Astrocyte (in vitro differentiated cells and primary cell): ENCODE results near the gene PXMP4. TPM values are rescaled to one million over a fixed set of nuclear protein-coding genes. Genes with fewer than 3 reads are reported as not detected.

Source experiments
- DNase-seq: peaks from one replicate; pipeline ENCODE4 v3.0.0-alpha.2; 2010; ENCODE audit warnings: low read depth
- FAIRE-seq: peaks from 2 replicates; lab custom pipeline; 2011; peaks lifted over from hg19 to GRCh38; lab: Jason Lieb, UNC
- H2AFZ ChIP-seq: 2 replicates; pipeline ENCODE4 v1.6.0; 2012; ENCODE audit warnings: low read depth, low read length, inconsistent platforms
- H3K27ac ChIP-seq: 2 replicates; pipeline ENCODE4 v1.5.1; 2011; ENCODE audit warnings: low read depth, low read length, inconsistent platforms
- H3K27me3 ChIP-seq: 2 replicates; pipeline ENCODE4 v1.6.0; 2011; ENCODE audit warnings: low read length, inconsistent platforms; ENCODE audit not compliant: insufficient read depth
- H3K36me3 ChIP-seq: 2 replicates; pipeline ENCODE4 v1.5.1; 2011; ENCODE audit warnings: low read length, inconsistent platforms; ENCODE audit not compliant: insufficient read depth
- H3K4me1 ChIP-seq: 2 replicates; pipeline ENCODE4 v1.5.1; 2011; ENCODE audit warnings: low read length, inconsistent platforms; ENCODE audit not compliant: insufficient read depth
- H3K4me2 ChIP-seq: 2 replicates; pipeline ENCODE4 v1.6.0; 2012; ENCODE audit warnings: low read length, inconsistent platforms
- H3K4me3 ChIP-seq: 2 replicates; pipeline ENCODE4 v1.5.1; 2011; ENCODE audit warnings: low read depth, mild to moderate bottlenecking, low read length, inconsistent platforms; ENCODE audit not compliant: insufficient read depth
- H3K79me2 ChIP-seq: 2 replicates; pipeline ENCODE4 v1.6.0; 2012; ENCODE audit warnings: mild to moderate bottlenecking, low read length, inconsistent platforms; ENCODE audit not compliant: insufficient read depth
- H3K9ac ChIP-seq: 2 replicates; pipeline ENCODE4 v1.6.0; 2012; ENCODE audit warnings: mild to moderate bottlenecking, low read length, inconsistent platforms
- H3K9me3 ChIP-seq: 2 replicates; pipeline ENCODE4 v1.5.1; 2012; ENCODE audit warnings: low read depth, mild to moderate bottlenecking, low read length, inconsistent platforms; ENCODE audit not compliant: insufficient read depth
- H4K20me1 ChIP-seq: 2 replicates; pipeline ENCODE4 v1.6.0; 2012; ENCODE audit warnings: low read length, inconsistent platforms; ENCODE audit not compliant: insufficient read depth
- H3K27ac Mint-ChIP-seq: one replicate; pipeline ENCODE4 v1.8.0; 2021; ENCODE audit warnings: mild to moderate bottlenecking, mixed read lengths; ENCODE audit not compliant: unreplicated experiment
- H3K27me3 Mint-ChIP-seq: one replicate; pipeline ENCODE4 v1.8.0; 2021; ENCODE audit warnings: low read depth, mixed read lengths; ENCODE audit not compliant: unreplicated experiment
- H3K36me3 Mint-ChIP-seq: one replicate; pipeline ENCODE4 v1.8.0; 2021; ENCODE audit warnings: low read depth, mixed read lengths; ENCODE audit not compliant: unreplicated experiment
- H3K4me1 Mint-ChIP-seq: one replicate; pipeline ENCODE4 v1.8.0; 2021; ENCODE audit warnings: low read depth, mixed read lengths; ENCODE audit not compliant: unreplicated experiment
- H3K4me3 Mint-ChIP-seq: one replicate; pipeline ENCODE4 v1.8.0; 2021; ENCODE audit warnings: mild to moderate bottlenecking, moderate library complexity, mixed read lengths; ENCODE audit not compliant: unreplicated experiment
- H3K9me3 Mint-ChIP-seq: one replicate; pipeline ENCODE4 v1.8.0; 2021; ENCODE audit warnings: mild to moderate bottlenecking, mixed read lengths; ENCODE audit not compliant: unreplicated experiment
- EZH2 ChIP-seq: IDR thresholded peaks from 2 replicates; pipeline ENCODE4 v1.6.1; 2012; ENCODE audit warnings: mild to moderate bottlenecking, low read length, inconsistent platforms; ENCODE audit not compliant: insufficient read depth
- total RNA-seq: library from RNA; stranded (reverse); gene quantifications from 2 replicates; pipeline ENCODE4 v1.2.1, GENCODE V29; 2021
- TF ChIP-seq, protein P1 (sequence below): IDR thresholded peaks from 2 replicates; pipeline ENCODE4 v1.5.1; 2011; ENCODE audit warnings: low read depth, mild to moderate bottlenecking, inconsistent platforms, low read length, moderate library complexity; ENCODE audit not compliant: insufficient read depth

The PXMP4 gene
- total RNA-seq, 1 donor from 2014 or later: 1.1 TPM

DNA sequence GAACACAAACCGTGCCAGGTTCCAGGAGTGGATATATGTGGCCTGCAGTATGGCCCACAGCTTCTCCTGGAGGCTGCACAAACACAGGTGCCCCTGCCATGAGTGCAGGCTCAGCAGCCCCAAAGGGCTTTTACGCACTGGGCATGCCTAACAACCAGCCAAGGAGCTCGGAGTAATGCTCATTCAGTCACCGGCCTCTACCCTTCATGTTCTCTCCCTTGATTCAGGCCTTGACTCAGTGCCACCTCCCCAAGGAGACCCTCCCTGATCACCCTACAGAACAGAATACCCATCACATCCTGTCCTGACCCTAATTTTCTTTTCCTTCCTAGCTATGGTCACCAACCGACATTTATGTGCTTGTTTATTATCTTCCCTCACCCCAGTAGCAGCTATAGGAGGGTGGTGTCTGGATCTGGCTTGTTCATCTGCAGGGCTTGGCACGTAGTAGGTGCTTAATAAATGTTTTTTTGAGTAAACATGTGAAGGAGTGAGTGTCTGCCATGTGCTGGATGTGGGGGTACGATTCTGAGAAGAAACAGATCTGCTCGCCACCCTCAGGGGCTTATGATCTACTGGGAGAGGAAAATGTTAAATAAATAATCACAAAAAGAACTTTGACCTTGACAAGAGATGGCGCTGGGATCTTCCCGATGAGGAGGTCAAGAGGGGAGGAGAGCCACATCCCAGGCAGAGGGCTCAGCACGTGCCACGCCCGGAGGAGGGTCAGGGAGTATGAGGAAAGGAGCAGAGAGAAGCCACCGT lies 9.2 kb downstream of the PXMP4 start:
- Histone ChIP-seq H3K9ac (no peak overlapping the region), H3K4me3 (no peak overlapping the region), H3K79me2 (no peaks in the 10 kb centered on the region), H3K4me2 (no peak overlapping the region), H4K20me1 (peaks cover 3% of the 10 kb centered on the region), H3K27ac (no peak overlapping the region), H3K4me1 (no peaks in the 10 kb centered on the region), H3K27me3 (no peaks in the 10 kb centered on the region), H3K36me3 (no peaks in the 10 kb centered on the region), H2AFZ (no peak overlapping the region), H3K9me3 (no peaks in the 10 kb centered on the region)
- Mint-ChIP-seq H3K4me3 (no peak overlapping the region), H3K27me3 (peaks cover 7% of the 10 kb centered on the region), H3K27ac (no peak overlapping the region), H3K4me1 (peaks cover 4% of the 10 kb centered on the region), H3K36me3 (no peaks in the 10 kb centered on the region), H3K9me3 (no peaks in the 10 kb centered on the region)
- FAIRE-seq (no peak), DNase-seq (no peak)
- no peak for TF ChIP-seq EZH2
- TF ChIP-seq, protein P1, sequence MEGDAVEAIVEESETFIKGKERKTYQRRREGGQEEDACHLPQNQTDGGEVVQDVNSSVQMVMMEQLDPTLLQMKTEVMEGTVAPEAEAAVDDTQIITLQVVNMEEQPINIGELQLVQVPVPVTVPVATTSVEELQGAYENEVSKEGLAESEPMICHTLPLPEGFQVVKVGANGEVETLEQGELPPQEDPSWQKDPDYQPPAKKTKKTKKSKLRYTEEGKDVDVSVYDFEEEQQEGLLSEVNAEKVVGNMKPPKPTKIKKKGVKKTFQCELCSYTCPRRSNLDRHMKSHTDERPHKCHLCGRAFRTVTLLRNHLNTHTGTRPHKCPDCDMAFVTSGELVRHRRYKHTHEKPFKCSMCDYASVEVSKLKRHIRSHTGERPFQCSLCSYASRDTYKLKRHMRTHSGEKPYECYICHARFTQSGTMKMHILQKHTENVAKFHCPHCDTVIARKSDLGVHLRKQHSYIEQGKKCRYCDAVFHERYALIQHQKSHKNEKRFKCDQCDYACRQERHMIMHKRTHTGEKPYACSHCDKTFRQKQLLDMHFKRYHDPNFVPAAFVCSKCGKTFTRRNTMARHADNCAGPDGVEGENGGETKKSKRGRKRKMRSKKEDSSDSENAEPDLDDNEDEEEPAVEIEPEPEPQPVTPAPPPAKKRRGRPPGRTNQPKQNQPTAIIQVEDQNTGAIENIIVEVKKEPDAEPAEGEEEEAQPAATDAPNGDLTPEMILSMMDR: no peak

DNA sequence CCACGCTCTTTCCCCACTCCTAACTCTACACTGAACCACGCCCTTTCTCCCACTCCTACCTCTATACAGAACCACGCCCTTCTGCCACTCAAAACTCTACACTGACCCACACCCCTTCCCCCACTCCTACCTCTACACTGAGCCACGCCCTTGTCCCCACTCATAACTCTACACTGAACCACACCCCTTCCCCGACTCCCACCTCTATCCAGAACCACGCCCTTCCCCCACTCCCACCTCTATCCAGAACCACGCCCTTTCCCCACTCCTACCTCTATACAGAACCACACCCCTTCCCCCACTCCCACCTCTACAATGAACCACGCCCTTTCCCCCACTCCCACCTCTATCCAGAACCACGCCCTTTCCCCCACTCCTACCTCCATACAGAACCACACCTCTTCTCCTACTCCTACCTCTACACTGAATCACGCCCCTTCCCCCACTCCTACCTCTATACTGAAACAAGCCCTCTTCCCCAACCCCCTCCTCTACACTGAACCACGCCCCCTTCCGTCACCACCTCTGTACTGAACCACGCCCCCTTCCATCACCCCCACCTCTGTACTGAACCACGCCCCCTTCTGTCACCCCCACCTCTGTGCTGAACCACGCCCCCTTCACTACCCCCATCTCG lies 10.1 kb downstream of the PXMP4 start:
- H3K4me3 ChIP-seq: no peak overlapping the region
- no peaks in the 10 kb centered on the region for H3K36me3 ChIP-seq
- TF ChIP-seq EZH2: no peak
- TF ChIP-seq, protein P1: no peak
- H3K27me3 Mint-ChIP-seq: peaks cover 7% of the 10 kb centered on the region
- FAIRE-seq (no peak), DNase-seq (no peak)
- H3K9ac ChIP-seq: no peak overlapping the region
- peaks cover 4% of the 10 kb centered on the region for H3K4me1 Mint-ChIP-seq
- no peak overlapping the region for H3K4me2 ChIP-seq
- H3K79me2 ChIP-seq: no peaks in the 10 kb centered on the region
- no peaks in the 10 kb centered on the region for H3K4me1 ChIP-seq
- no peak overlapping the region for H2AFZ ChIP-seq
- no peaks in the 10 kb centered on the region for H3K9me3 Mint-ChIP-seq
- H3K9me3 ChIP-seq: no peaks in the 10 kb centered on the region
- peaks cover 3% of the 10 kb centered on the region for H4K20me1 ChIP-seq
- no peaks in the 10 kb centered on the region for H3K36me3 Mint-ChIP-seq
- no peaks in the 10 kb centered on the region for H3K27me3 ChIP-seq
- H3K27ac Mint-ChIP-seq: no peak overlapping the region
- no peak overlapping the region for H3K27ac ChIP-seq
- H3K4me3 Mint-ChIP-seq: no peak overlapping the region

DNA sequence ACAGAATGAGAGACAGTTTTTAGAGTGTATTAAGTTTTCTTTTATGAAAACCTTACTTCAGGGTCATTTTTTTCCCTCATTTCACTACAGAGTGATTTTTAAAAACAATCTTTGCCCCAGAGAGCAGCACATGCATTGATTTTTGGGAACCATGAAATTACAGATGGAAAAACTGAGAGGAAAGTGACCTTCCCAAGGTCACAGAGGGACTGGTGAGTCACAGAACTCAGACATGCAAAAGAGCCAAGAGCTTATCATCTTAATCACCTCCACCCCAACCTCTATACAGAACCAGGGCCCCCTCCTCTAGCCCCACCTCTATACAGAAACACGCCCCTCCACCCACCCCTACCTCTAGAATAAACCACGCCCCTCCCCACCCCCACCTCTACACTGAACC lies 10.7 kb downstream of the PXMP4 start:
- Histone ChIP-seq H3K27me3 (no peaks in the 10 kb centered on the region), H3K9me3 (no peaks in the 10 kb centered on the region), H4K20me1 (peaks cover 3% of the 10 kb centered on the region), H3K4me1 (no peaks in the 10 kb centered on the region), H3K9ac (no peak overlapping the region), H3K4me3 (no peak overlapping the region), H2AFZ (no peak overlapping the region), H3K36me3 (no peaks in the 10 kb centered on the region), H3K79me2 (no peaks in the 10 kb centered on the region), H3K4me2 (no peak overlapping the region), H3K27ac (no peak overlapping the region)
- H3K27ac Mint-ChIP-seq: no peak overlapping the region
- H3K36me3 Mint-ChIP-seq: no peaks in the 10 kb centered on the region
- H3K4me3 Mint-ChIP-seq: no peak overlapping the region
- H3K9me3 Mint-ChIP-seq: peaks cover under 1% of the 10 kb centered on the region
- peaks cover 7% of the 10 kb centered on the region for H3K27me3 Mint-ChIP-seq
- peaks cover 4% of the 10 kb centered on the region for H3K4me1 Mint-ChIP-seq
- FAIRE-seq: no peak
- no peak for TF ChIP-seq EZH2
- TF ChIP-seq, protein P1: no peak
- DNase-seq: no peak
